ENCODE results near the gene ABCC6. TPM values are rescaled to one million over a fixed set of nuclear protein-coding genes. Genes with fewer than 3 reads are reported as not detected.

ABCC6 gene
- total RNA-seq, 4 donors from 2014 or later = 1.8 to 19.4 (median 2.2) TPM

GRCh38 chr16:16100631-16101030, 122.7 kb downstream of the ABCC6 start:
- no peak for TF ChIP-seq CTCF (IDR thresholded peaks at IDR 0.05; ENCODE audit: low read depth)

GRCh38 chr16:16099320-16099719, 124.0 kb downstream of the ABCC6 start:
- no peak for TF ChIP-seq CTCF (IDR thresholded peaks at IDR 0.05; ENCODE audit: low read depth)

Other genes with a start within 250 kb of the ABCC6 start
- gene NOMO3, start 9.0 kb upstream of the ABCC6 start, total RNA-seq = 10 to 100 TPM; 13.4 to 74.8 (median 49.7) TPM
- 10 to 100 TPM in 1 of 4 donors, 1 to 10 TPM in 2, not detected in 1; 2.4 to 14.5 (median 3.6) TPM for gene NPIPA7, start 155.6 kb upstream of the ABCC6 start, total RNA-seq